ENCODE measurements around the gene SFSWAP.
"Not testable (repeated sequence)": the region's sequence is repeated elsewhere in the genome, so short reads cannot be mapped to it uniquely, and the experiment has no call there.

Gene SFSWAP

GRCh38 chr12:131703161-131703560 is 7.7 kb upstream of the SFSWAP start:
- DNase-seq (ENCODE audit: low read depth): no peak

GRCh38 chr12:131704509-131704908 is 6.4 kb upstream of the SFSWAP start:
- DNase-seq (ENCODE audit: low read depth): no peak

GRCh38 chr12:131706709-131707108 is 4.2 kb upstream of the SFSWAP start:
- not testable (repeated sequence) for DNase-seq (ENCODE audit: low read depth)

DNA sequence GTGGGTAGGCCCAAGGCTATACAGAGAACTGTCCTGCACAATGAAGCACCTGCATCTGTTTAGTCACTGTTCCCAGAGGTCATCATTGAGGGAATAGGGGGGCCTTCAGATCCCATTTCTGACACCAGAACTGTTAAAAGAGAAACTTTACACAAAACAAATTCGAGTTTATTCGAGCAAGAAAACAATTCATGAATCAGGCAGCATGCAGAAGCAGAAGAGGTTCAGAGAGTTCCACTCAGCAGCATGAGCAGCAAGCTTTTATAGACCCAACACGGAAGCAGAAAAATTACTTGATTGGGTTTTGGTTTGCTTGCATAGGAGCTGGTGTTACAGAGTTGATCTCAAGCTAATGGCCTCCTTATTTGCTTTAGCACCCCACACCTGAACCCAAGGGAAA is 1.7 kb upstream of the SFSWAP start:
- DNase-seq (ENCODE audit: low read depth): no peak

DNA sequence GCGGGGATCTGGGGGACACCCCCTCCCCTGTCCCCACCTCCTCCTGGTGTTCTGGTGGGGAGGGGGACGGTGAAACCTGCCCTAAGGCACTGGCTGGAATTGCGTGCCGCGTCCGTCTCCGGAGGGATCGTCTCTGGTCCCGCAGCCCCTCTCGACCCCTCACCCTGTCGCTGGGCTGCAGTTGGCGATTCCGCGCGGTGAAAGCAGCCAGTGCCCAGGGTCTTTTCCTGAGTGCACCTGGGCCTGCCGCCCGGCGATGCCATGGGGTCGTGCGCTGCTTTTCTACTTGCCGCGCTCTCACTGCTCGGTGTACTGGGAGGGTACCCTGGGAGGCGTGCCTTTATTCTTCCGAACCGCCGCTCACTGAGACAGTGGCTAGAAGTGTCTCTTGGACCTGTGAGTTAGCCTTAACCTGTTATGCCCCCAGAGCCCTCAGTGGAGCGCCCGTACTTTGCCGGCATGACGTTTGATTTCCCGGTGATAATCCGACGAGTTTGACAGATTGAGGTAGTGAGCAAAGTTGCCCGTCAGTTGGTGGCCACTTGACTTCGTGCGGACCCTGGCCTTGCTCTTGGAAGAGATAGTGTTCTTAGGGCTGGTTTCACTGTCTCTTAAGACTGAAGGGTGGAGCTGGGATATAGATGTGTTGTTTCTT is 788 bp downstream of the SFSWAP start:
- DNase-seq (ENCODE audit: low read depth): no peak

- no peak for DNase-seq (ENCODE audit: low read depth)
Measured at GRCh38 chr12:131713349-131713748, 2.5 kb downstream of the SFSWAP start.

- no peak for DNase-seq (ENCODE audit: low read depth)
Measured at GRCh38 chr12:131714759-131715158, 3.9 kb downstream of the SFSWAP start.

- DNase-seq (ENCODE audit: low read depth): no peak
Measured at GRCh38 chr12:131716282-131716681, 5.4 kb downstream of the SFSWAP start.

DNA sequence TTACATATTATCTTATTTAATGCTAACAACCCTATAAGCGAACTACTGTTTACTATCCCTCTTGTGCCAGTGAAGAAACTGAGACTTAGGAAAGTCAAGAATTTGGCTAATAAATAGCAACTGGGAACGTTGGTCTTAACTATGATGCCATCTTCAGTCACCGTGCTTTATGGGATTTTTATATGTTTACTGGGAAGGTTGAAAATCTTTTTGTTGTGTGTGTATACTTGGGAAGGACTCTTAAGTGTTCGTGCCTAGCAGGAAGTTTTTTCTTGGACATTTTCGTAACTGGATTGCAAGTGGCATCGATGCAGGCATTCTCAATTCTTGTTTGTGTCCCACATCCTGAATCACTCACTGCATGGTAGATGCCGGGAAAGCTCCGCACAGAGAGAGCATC is 9.4 kb downstream of the SFSWAP start:
- no peak for DNase-seq (ENCODE audit: low read depth)

DNA sequence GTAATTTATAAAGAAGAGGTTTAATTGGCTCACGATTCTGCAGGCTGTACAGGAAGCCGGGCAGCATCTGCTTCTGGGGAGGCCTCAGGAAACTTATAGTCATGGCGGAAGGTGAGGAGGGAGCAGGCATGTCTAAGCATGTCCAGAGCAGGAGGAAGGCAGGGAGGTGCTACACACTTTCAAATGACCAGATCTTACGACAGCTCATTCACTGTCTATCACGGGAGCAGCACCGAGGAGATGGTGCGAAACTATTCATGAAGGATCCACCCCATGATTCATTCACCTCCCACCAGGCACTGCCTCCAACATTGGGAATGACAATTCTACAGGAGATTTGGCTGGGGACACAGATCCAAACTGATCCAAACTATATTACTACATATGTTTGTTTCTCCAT is 10.0 kb downstream of the SFSWAP start:
- no peak for DNase-seq (ENCODE audit: low read depth)

GRCh38 chr12:131721548-131721947 is 10.7 kb downstream of the SFSWAP start:
- peak; percentile 23 for DNase-seq (ENCODE audit: low read depth)

DNA sequence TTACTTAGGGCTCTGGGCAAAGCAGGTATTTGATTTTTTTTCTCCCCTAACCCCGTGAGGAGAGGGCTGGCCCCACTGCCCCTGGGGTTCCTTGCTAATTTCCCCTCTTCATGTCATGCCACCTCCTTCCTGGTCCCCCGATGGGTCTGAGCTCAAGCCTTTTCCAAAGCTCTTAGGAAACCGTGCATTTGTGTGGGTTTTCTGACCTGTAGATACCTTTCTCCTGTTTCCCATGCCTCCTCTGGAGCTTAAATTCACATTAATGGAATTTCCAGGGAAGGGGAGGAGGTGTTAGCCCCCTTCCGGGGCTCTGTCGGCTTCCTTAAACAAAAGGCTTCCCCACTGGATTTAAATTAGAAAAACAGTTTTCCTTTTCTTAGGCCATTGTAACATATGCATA is 12.6 kb downstream of the SFSWAP start:
- no peak for DNase-seq (ENCODE audit: low read depth)

DNA sequence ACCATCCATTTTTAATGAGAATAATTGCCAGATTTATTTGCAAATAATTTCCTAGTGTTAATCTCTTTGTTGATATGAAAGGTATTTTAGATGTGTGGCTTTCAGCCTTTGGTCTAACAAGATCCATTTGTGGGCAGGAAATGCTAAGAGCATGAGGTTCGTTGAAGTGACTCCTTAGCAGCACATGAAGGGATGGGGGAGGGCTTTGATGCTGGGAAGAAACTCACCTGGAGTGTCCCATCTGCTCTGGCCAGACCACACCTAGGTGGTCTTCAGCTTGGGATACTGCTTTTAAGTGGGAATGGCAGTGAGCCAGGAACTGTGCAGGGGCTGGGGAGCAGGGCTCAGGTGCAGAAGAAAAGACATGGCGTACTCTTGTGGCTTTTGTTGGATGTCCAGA is 13.6 kb downstream of the SFSWAP start:
- peak; percentile 43 for DNase-seq (ENCODE audit: low read depth)

GRCh38 chr12:131725503-131725902 is 14.6 kb downstream of the SFSWAP start:
- DNase-seq (ENCODE audit: low read depth): no peak

DNA sequence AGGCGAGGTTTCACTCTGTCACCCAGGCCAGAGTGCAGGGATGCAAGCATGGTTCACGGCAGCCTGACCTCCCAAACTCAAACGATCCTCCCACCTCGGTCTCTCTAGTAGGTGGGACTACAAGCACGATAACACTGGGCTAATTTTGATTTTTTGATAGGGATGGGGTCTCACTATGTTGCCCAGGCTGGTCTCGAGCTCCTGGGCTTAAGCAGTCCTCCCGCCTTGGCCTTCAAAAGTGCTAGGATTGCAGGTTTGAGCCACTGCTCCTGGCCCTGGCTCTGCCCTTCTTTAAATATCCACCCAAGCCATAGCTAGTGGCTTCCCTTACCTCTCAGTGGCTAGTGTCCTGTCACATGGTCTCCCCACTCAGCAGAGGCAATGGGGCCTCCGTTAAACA is 17.8 kb downstream of the SFSWAP start:
- DNase-seq (ENCODE audit: low read depth): no peak

- DNase-seq (ENCODE audit: low read depth): no peak
Measured at GRCh38 chr12:131729254-131729955, 18.5 kb downstream of the SFSWAP start.

DNA sequence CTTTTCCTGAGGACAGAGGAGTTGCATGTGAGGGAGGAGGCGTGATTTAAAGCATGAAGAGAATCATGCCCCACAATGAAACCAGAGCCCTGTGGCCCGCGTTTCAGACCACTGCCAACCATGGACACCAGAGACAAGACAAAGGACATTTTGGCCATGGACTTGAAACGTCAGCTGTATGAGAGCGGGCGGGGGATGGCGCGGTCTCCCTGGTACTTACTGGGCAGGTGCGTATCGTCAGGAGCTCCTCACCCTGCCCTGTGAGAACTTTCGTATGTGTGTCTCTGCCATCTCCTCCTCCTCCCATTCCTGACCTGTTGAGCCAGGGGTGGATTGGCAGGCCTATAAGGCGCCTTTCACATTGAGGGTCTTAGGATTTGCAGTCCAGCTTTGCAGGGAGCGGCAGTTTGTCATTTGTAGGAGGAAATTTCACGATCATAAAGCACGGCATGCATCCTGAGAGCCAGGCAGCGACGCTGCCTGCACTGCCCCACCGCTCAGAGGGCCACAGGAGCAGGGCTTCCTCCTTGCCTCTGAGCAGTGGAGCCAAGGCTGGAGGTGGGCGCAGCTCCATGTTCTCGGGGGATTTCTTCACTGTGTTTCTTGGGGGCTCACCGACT is 22.2 kb downstream of the SFSWAP start:
- DNase-seq (ENCODE audit: low read depth): no peak

- no peak for DNase-seq (ENCODE audit: low read depth)
Measured at GRCh38 chr12:131733874-131734273, 23.0 kb downstream of the SFSWAP start.

- no peak for DNase-seq (ENCODE audit: low read depth)
Measured at GRCh38 chr12:131734336-131735152, 23.7 kb downstream of the SFSWAP start.

DNA sequence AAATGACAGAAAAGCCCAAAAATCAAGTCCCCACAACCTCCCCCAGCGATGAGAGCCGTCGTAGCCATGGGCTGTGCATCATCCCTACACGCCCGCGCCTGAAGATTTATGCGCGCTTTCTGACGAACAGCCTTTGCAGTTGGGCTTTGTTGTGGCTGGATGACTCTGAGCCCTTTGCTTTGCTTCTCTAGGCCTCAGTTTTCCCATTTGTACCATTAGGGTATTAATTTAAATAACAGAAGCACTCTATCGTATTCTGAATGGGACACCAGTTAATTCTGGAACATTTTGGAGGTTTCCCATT is 24.2 kb downstream of the SFSWAP start:
- DNase-seq (ENCODE audit: low read depth): no peak

DNA sequence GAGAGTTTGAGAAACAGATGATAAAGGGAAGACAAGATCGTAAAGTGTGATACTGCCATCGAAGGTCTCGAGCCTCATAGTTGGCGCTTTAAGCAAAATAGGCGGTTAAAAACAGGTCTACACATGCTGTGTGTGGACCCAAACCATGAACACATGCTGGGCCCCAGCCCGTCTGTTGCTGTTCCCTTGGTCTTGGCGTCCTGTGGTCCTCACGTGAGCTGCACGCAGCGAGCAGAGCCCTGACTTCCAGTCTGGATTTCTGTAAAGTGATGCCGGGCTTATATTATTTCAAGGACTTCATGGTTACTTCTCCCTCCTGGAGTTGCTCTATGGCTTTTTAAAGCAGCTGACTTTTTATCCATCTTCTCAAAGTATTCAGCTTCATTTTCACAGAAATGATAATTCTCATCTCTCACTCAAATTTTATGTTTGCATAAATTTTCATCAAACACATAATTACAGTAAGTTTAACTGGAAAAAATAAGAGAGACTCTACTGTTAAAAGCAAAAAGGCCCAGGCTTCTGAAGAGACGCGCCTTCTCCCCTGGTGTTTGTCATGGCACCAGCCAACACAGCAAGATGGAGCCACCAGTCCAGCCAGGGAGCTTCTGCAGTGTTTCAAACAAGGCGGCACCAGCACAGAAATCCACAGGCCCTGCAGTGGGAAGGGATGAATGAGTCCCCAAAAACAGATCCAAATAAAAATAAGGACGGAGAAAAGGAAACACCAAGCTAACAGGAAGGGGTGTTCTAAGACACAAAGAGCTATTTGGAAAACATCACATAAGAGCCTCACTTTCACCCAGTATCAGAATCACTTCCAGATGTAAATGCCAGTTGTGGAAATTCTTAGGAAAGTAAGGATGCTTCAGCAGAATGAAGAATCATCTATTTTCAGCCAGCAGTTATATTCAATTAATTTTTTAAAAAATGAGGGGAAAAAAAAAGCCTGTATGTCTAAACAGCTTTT is 24.9 kb downstream of the SFSWAP start:
- no peak for DNase-seq (ENCODE audit: low read depth)

Measured in iris pigment epithelial cell (primary cell).